Occipital lobe (tissue), 2 donors: Measurements from ENCODE around the gene FAM13A. TPM values are rescaled to one million over a fixed set of nuclear protein-coding genes. Genes with fewer than 3 reads are reported as not detected.
"Not testable (repeated sequence)": the region's sequence is repeated elsewhere in the genome, so short reads cannot be mapped to it uniquely, and the experiment has no call there.

ENCODE experiments used
- DNase-seq: peaks from one replicate; lab custom pipeline; 2025; lab: John Stamatoyannopoulos, UW
- total RNA-seq: library from RNA; depleted of rRNA; stranded (reverse); fragments of >200 nt; gene quantifications from one replicate; pipeline ENCODE4 v1.2.3, GENCODE V29; 2014

FAM13A gene
- total RNA-seq, 1 donor from 2014 or later, result 79.9 TPM

GRCh38 chr4:88907478-88907877, 149.5 kb downstream of the FAM13A start:
- DNase-seq, result no peak

- DNase-seq, result not testable (repeated sequence)
Measured at GRCh38 chr4:88904240-88904639, 152.7 kb downstream of the FAM13A start.

GRCh38 chr4:88900432-88900831, 156.6 kb downstream of the FAM13A start:
- DNase-seq, result no peak

- no peak for DNase-seq
Measured at GRCh38 chr4:88897752-88898151, 159.2 kb downstream of the FAM13A start.

GRCh38 chr4:88897180-88897579, 159.8 kb downstream of the FAM13A start:
- DNase-seq, result no peak

- no peak for DNase-seq
Measured at GRCh38 chr4:88893961-88894360, 163.0 kb downstream of the FAM13A start.

GRCh38 chr4:88892646-88893045, 164.3 kb downstream of the FAM13A start:
- no peak for DNase-seq

GRCh38 chr4:88891636-88892035, 165.3 kb downstream of the FAM13A start:
- no peak for DNase-seq

GRCh38 chr4:88887409-88887808, 169.6 kb downstream of the FAM13A start:
- not testable (repeated sequence) for DNase-seq

GRCh38 chr4:88881227-88881569, 175.8 kb downstream of the FAM13A start:
- no peak for DNase-seq

GRCh38 chr4:88880501-88881226, 176.3 kb downstream of the FAM13A start:
- DNase-seq, result no peak

- DNase-seq, result no peak
Measured at GRCh38 chr4:88879991-88880390, 177.0 kb downstream of the FAM13A start.

GRCh38 chr4:88878642-88879041, 178.3 kb downstream of the FAM13A start:
- no peak for DNase-seq

- no peak for DNase-seq
Measured at GRCh38 chr4:88870428-88870827, 186.6 kb downstream of the FAM13A start.

- DNase-seq, result no peak
Measured at GRCh38 chr4:88868510-88868909, 188.5 kb downstream of the FAM13A start.

GRCh38 chr4:88866862-88867550, 190.0 kb downstream of the FAM13A start:
- DNase-seq, result no peak

- DNase-seq, result no peak
Measured at GRCh38 chr4:88865466-88865865, 191.5 kb downstream of the FAM13A start.

- DNase-seq, result no peak
Measured at GRCh38 chr4:88865046-88865445, 191.9 kb downstream of the FAM13A start.

GRCh38 chr4:88860586-88860985, 196.4 kb downstream of the FAM13A start:
- DNase-seq, result no peak

- DNase-seq, result no peak
Measured at GRCh38 chr4:88859191-88859812, 197.7 kb downstream of the FAM13A start.

- no peak for DNase-seq
Measured at GRCh38 chr4:88858752-88859151, 198.2 kb downstream of the FAM13A start.

- DNase-seq, result no peak
Measured at GRCh38 chr4:88857588-88857987, 199.4 kb downstream of the FAM13A start.

GRCh38 chr4:88854481-88854880, 202.5 kb downstream of the FAM13A start:
- DNase-seq, result no peak
